SU-DHL-6 (cell line): ENCODE data around the gene PLEKHM2.

ENCODE experiments used
- H2AFZ ChIP-seq: fragments of 200-600 bp; sonication (generic); 2 replicates; pipeline ENCODE4 v1.6.1; 2014; ENCODE audit warnings: low read depth, mild to moderate bottlenecking, moderate library complexity, mixed read lengths, antibody characterized with exemption, low read length; ENCODE audit not compliant: severe bottlenecking
- H3F3A ChIP-seq: fragments of 200-600 bp; shearing (Covaris generic); 2 replicates; pipeline ENCODE4 v1.6.0; 2016; ENCODE audit warnings: antibody characterized with exemption, mild to moderate bottlenecking; ENCODE audit not compliant: insufficient read depth
- H3K27ac ChIP-seq: fragments of 200-600 bp; sonication (generic); 2 replicates; pipeline ENCODE4 v1.5.1; 2016; ENCODE audit warnings: low read depth, mild to moderate bottlenecking, low read length, moderate library complexity, mixed read lengths
- H3K27me3 ChIP-seq: fragments of 200-600 bp; sonication (generic), shearing (Covaris generic); 2 replicates; pipeline ENCODE4 v1.6.0; 2014; ENCODE audit warnings: mild to moderate bottlenecking, low read length
- H3K36me3 ChIP-seq: fragments of 200-600 bp; sonication (generic); 2 replicates; pipeline ENCODE4 v1.6.1; 2014; ENCODE audit warnings: mild to moderate bottlenecking, low read length, mixed read lengths
- H3K4me2 ChIP-seq: fragments of 300-600, 200-600 bp; shearing (Covaris generic), sonication (generic); 2 replicates; pipeline ENCODE4 v1.6.0; 2014; ENCODE audit warnings: low read length, low read depth, mild to moderate bottlenecking; ENCODE audit not compliant: poor library complexity, severe bottlenecking
- H3K4me3 ChIP-seq: fragments of 200-600 bp; sonication (generic); 2 replicates; pipeline ENCODE4 v1.5.1; 2014; ENCODE audit warnings: antibody characterized with exemption, low read length, mild to moderate bottlenecking, mixed read lengths; ENCODE audit not compliant: insufficient read depth, poor library complexity, severe bottlenecking
- H3K79me2 ChIP-seq: fragments of 200-600 bp; sonication (generic); 2 replicates; pipeline ENCODE4 v1.6.1; 2014; ENCODE audit warnings: mild to moderate bottlenecking, low read length, moderate library complexity; ENCODE audit not compliant: insufficient read depth
- H3K9ac ChIP-seq: fragments of 200-600 bp; sonication (generic); 2 replicates; pipeline ENCODE4 v1.7.0; 2014; ENCODE audit warnings: mild to moderate bottlenecking, low read length
- H3K9me2 ChIP-seq: fragments of 200-600 bp; sonication (generic); replicated peaks from 2 replicates; pipeline ENCODE4 v1.6.1; 2014; ENCODE audit warnings: low read length; ENCODE audit not compliant: insufficient read depth
- H3K9me3 ChIP-seq: fragments of 200-600 bp; sonication (generic); 2 replicates; pipeline ENCODE4 v1.6.1; 2014; ENCODE audit warnings: low read length, mixed read lengths; ENCODE audit not compliant: insufficient read depth
- H4K20me1 ChIP-seq: fragments of 200-600 bp; sonication (generic); 2 replicates; pipeline ENCODE4 v1.6.1; 2014; ENCODE audit warnings: low read depth, mild to moderate bottlenecking, antibody characterized with exemption, low read length, moderate library complexity, mixed read lengths
- CTCF ChIP-seq: fragments of 200-600 bp; sonication (generic); IDR thresholded peaks from one replicate; pipeline ENCODE4 v1.5.1; 2017; ENCODE audit warnings: antibody characterized with exemption, mild to moderate bottlenecking, low read length, moderate library complexity; ENCODE audit not compliant: insufficient read depth, poor library complexity, severe bottlenecking
- EZH2phosphoT487 ChIP-seq: fragments of 200-600 bp; sonication (generic), shearing (Covaris generic); conservative IDR thresholded peaks from 2 replicates; pipeline ENCODE4 v1.6.1; 2018; ENCODE audit warnings: mild to moderate bottlenecking, antibody characterized with exemption, low read length, moderate library complexity, mixed read lengths

The PLEKHM2 gene

GRCh38 chr1:15639262-15639661 is 44.9 kb upstream of the PLEKHM2 start:
- no peaks in the 10 kb centered on the region for H3K9me2 ChIP-seq
- H3K27ac ChIP-seq: no peak overlapping the region
- no peaks in the 10 kb centered on the region for H4K20me1 ChIP-seq
- TF ChIP-seq CTCF (no peak), EZH2phosphoT487 (no peak)
- no peak overlapping the region for H3K4me3 ChIP-seq
- H3K79me2 ChIP-seq: no peaks in the 10 kb centered on the region
- H3K27me3 ChIP-seq: no peaks in the 10 kb centered on the region
- H3K9ac ChIP-seq: no peak overlapping the region
- H3K4me2 ChIP-seq: no peak overlapping the region
- H2AFZ ChIP-seq: no peak overlapping the region
- no peaks in the 10 kb centered on the region for H3K9me3 ChIP-seq
- H3K36me3 ChIP-seq: peaks cover 21% of the 10 kb centered on the region; the same call in 1 of the 2 replicates
- no peaks in the 10 kb centered on the region for H3F3A ChIP-seq

- Histone ChIP-seq H2AFZ (no peak overlapping the region), H3K9me3 (no peaks in the 10 kb centered on the region), H3K27ac (no peak overlapping the region), H3K79me2 (no peaks in the 10 kb centered on the region), H3K4me3 (no peak overlapping the region), H3K27me3 (no peaks in the 10 kb centered on the region), H3K4me2 (no peak overlapping the region), H4K20me1 (no peaks in the 10 kb centered on the region), H3K9me2 (no peaks in the 10 kb centered on the region), H3K36me3 (peaks cover 20% of the 10 kb centered on the region; the same call in 1 of the 2 replicates), H3K9ac (no peak overlapping the region), H3F3A (no peaks in the 10 kb centered on the region)
- TF ChIP-seq EZH2phosphoT487 (no peak), CTCF (no peak)
These were observed 44.2 kb upstream of the PLEKHM2 start for GRCh38 chr1:15639931-15640330.

GRCh38 chr1:15640667-15641066 is 43.5 kb upstream of the PLEKHM2 start:
- no peaks in the 10 kb centered on the region for H3K9me3 ChIP-seq
- no peak for TF ChIP-seq EZH2phosphoT487
- no peak overlapping the region for H3K27ac ChIP-seq
- H3F3A ChIP-seq: no peaks in the 10 kb centered on the region
- peaks cover 14% of the 10 kb centered on the region; the same call in 1 of the 2 replicates for H3K36me3 ChIP-seq
- no peak overlapping the region for H3K4me2 ChIP-seq
- H3K79me2 ChIP-seq: no peaks in the 10 kb centered on the region
- no peak overlapping the region for H3K9ac ChIP-seq
- no peaks in the 10 kb centered on the region for H3K27me3 ChIP-seq
- H4K20me1 ChIP-seq: no peaks in the 10 kb centered on the region
- H3K4me3 ChIP-seq: no peak overlapping the region
- no peak overlapping the region for H2AFZ ChIP-seq
- no peaks in the 10 kb centered on the region for H3K9me2 ChIP-seq

- Histone ChIP-seq H2AFZ (no peak overlapping the region), H3K79me2 (no peaks in the 10 kb centered on the region; the same call in 1 of the 2 replicates), H3K27ac (no peak overlapping the region), H3K4me3 (no peak overlapping the region), H4K20me1 (no peaks in the 10 kb centered on the region), H3K4me2 (no peak overlapping the region), H3K9ac (no peak overlapping the region), H3K9me3 (no peaks in the 10 kb centered on the region), H3K27me3 (no peaks in the 10 kb centered on the region), H3K9me2 (no peaks in the 10 kb centered on the region), H3K36me3 (peaks cover 19% of the 10 kb centered on the region; the same call in 1 of the 2 replicates), H3F3A (no peaks in the 10 kb centered on the region)
- TF ChIP-seq CTCF: no peak
- TF ChIP-seq EZH2phosphoT487: no peak
These were observed 34.2 kb upstream of the PLEKHM2 start for GRCh38 chr1:15649937-15650336.
